GM10248 (cell line): ENCODE data around the gene RBM12.

Experiments used
- CTCF ChIA-PET: fragments of 300-600 bp; sonication (Branson Sonifier 250); formaldehyde crosslinking; extraction: SDS; loops from one replicate; lab custom pipeline; 2021; ENCODE audit warnings: antibody characterized with exemption; lab: Yijun Ruan, JAX
- POLR2A ChIA-PET: fragments of 350-650 bp; sonication (Branson Sonifier 250); formaldehyde crosslinking; extraction: SDS; loops from one replicate; lab custom pipeline; 2020; ENCODE audit warnings: antibody characterized with exemption; lab: Yijun Ruan, JAX
- DNase-seq: peaks from one replicate; pipeline ENCODE4 v3.0.0; 2012; ENCODE audit errors: extremely low spot score
- TF ChIP-seq, protein P1 (sequence below): IDR thresholded peaks from 2 replicates; pipeline ENCODE4 v1.5.1; 2012; ENCODE audit warnings: mild to moderate bottlenecking, low read depth; ENCODE audit errors: extremely low read depth, missing control alignments, control extremely low read depth

The RBM12 gene

DNA sequence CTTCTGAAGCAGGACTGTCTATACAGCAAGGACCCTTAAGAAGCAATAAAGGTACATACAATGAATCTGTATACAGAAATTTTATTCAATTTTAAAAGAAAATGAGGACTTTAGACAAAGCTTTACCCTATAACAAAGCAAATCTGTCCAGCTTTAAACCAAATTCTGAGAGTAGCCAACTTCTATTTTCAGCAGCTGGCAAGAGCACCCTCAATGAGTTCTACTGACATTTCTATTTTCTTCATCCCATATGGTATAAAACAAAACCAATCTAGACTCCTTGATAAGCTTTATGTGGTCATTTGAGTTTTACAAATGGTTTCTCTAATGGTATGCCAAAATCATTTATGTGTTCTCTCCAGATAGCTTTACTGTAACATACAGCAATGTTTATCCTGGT lies 12.7 kb downstream of the RBM12 start:
- ChIA-PET POLR2A (interaction anchor here (0.6 kb wide), 1 partner anchor 1049 kb away, joined by 5 read pairs; no protein-coding TSS in a partner anchor), CTCF (interaction anchor here (1.2 to 2.8 kb wide), 3 partner anchors 21 to 188 kb away, joined by 3 to 7 read pairs (median 4); no protein-coding TSS in a partner anchor)
- DNase-seq = no peak
- TF ChIP-seq, protein P1, sequence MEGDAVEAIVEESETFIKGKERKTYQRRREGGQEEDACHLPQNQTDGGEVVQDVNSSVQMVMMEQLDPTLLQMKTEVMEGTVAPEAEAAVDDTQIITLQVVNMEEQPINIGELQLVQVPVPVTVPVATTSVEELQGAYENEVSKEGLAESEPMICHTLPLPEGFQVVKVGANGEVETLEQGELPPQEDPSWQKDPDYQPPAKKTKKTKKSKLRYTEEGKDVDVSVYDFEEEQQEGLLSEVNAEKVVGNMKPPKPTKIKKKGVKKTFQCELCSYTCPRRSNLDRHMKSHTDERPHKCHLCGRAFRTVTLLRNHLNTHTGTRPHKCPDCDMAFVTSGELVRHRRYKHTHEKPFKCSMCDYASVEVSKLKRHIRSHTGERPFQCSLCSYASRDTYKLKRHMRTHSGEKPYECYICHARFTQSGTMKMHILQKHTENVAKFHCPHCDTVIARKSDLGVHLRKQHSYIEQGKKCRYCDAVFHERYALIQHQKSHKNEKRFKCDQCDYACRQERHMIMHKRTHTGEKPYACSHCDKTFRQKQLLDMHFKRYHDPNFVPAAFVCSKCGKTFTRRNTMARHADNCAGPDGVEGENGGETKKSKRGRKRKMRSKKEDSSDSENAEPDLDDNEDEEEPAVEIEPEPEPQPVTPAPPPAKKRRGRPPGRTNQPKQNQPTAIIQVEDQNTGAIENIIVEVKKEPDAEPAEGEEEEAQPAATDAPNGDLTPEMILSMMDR = no peak

GRCh38 chr20:35650632-35651031 lies 14.1 kb downstream of the RBM12 start:
- CTCF ChIA-PET = interaction anchor here (2.7 kb wide), 1 partner anchor 31 kb away, joined by 5 read pairs; no protein-coding TSS in a partner anchor
- TF ChIP-seq, protein P1 = no peak
- DNase-seq = no peak
- POLR2A ChIA-PET = no interaction called here

- no peak for DNase-seq
- ChIA-PET CTCF (interaction anchor here (1.3 to 2.7 kb wide), 4 partner anchors 11 to 32 kb away, joined by 3 to 5 read pairs (median 4); no protein-coding TSS in a partner anchor), POLR2A (no interaction called here)
Observed at GRCh38 chr20:35648836-35649235, 15.9 kb downstream of the RBM12 start.

DNA sequence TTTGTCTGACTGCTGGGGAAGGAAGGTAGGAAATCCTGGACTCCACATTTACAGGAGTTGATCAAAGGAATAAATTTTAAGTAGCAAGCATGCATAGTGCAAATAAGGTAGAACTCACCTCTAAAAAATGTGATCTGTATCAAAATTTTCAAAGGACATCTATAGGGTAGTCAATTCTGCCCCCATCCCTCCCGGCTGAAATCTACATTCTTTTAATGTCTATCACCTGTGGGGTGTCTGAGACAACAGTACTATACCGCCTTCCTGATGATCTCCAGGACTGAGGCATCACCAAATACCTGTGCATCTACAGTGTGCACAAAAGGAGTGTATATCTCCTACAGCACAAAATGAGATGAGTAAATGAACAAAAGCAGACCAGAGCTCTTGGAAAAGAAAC lies 19.9 kb downstream of the RBM12 start:
- POLR2A ChIA-PET = no interaction called here

More at GRCh38 chr20:35648836-35649235, 15.9 kb downstream of the RBM12 start:
- TF ChIP-seq, protein P1 = no peak

GRCh38 chr20:35643045-35643444 lies 21.7 kb downstream of the RBM12 start:
- POLR2A ChIA-PET = no interaction called here
- CTCF ChIA-PET = interaction anchor here (2.1 kb wide), 1 partner anchor 23 kb away, joined by 10 read pairs; no protein-coding TSS in a partner anchor
- DNase-seq = no peak
- TF ChIP-seq, protein P1 = no peak

More for the DNA sequence above, 19.9 kb downstream of the RBM12 start:
- TF ChIP-seq, protein P1 = no peak
- no peak for DNase-seq
- CTCF ChIA-PET = interaction anchor here (1.0 to 2.6 kb wide), 3 partner anchors 10 to 49 kb away, joined by 3 to 18 read pairs (median 6); no protein-coding TSS in a partner anchor

DNA sequence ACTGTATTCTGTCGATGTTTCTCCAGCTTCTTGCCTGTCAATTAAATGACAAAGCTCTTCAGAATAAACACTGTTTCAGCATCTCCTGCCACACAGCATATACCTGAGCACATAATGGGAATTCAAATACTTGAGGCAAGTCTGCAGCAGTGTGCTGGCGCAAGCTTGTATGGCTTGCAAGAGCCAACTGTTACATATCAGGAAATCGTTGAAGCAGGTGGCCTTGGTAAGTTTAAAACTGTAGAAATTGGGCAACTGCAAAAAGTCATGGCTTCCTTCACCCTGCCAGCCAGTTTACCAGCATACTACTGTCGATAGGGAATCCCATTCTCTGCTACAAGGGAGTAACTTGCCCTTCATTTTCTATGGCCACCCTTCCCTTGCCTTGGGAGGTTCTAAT lies 23.0 kb downstream of the RBM12 start:
- DNase-seq = no peak
- POLR2A ChIA-PET = no interaction called here
- CTCF ChIA-PET = interaction anchor here (1.1 to 2.1 kb wide), 3 partner anchors 15 to 25 kb away, joined by 3 to 10 read pairs (median 3); no protein-coding TSS in a partner anchor
- TF ChIP-seq, protein P1 = no peak

DNA sequence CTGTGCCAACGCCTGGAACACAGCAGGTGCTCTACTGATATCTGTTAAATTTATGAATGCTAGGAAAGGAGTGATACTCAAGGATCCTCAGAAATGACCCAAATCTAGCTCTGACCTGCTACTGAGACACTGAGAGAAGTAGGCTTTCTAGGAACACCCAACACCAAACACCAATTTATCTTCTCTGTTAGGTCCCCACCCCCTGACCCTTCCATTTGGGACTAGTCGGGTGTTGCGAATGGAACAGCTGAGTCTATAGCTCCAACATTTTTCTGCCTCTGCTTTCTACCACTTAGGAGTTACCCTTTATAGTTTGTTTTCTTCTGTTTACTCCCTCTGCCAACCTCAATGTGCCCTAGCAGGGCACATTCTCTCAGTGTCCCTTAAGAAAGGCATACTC lies 24.0 kb downstream of the RBM12 start:
- TF ChIP-seq, protein P1 = no peak
- DNase-seq = no peak
- ChIA-PET POLR2A (no interaction called here), CTCF (interaction anchor here (0.9 to 1.5 kb wide), 3 partner anchors 13 to 24 kb away, joined by 3 read pairs; no protein-coding TSS in a partner anchor)
